HEK293 (cell line): ENCODE measurements around the gene SLC2A3.
"Not testable (repeated sequence)": the region's sequence is repeated elsewhere in the genome, so short reads cannot be mapped to it uniquely, and the experiment has no call there.

Experiments
- CTCF ChIA-PET: fragments of 350-600 bp; formaldehyde crosslinking; extraction: SDS; loops from one replicate; lab custom pipeline; 2021; ENCODE audit warnings: antibody characterized with exemption; lab: Yijun Ruan, JAX
- POLR2A ChIA-PET: fragments of 300-600 bp; formaldehyde crosslinking; extraction: SDS; loops from one replicate; lab custom pipeline; 2020; ENCODE audit warnings: antibody characterized with exemption, inconsistent platforms; lab: Yijun Ruan, JAX
- H3K27ac ChIP-seq: fragments of 200-500 bp; sonication (Bioruptor generic); 2 replicates; pipeline ENCODE4 v1.5.1; 2014; ENCODE audit warnings: low read depth, low read length, control low read depth, inconsistent platforms; ENCODE audit errors: extremely low read depth
- H3K36me3 ChIP-seq, 2 experiments: fragments of 200-500 bp in 1 of 2; sonication (Bioruptor generic) in 1 of 2; 1 replicate in 1 of 2; 2 replicates in 1 of 2; pipeline ENCODE4 v1.5.1; 2014 to 2017; ENCODE audit warnings: inconsistent platforms in 2 of 2, low read length in 2 of 2; ENCODE audit not compliant: control insufficient read depth in 2 of 2, insufficient read depth in 1 of 2
- H3K4me1 ChIP-seq: fragments of 200-500 bp; sonication (Bioruptor generic); 2 replicates; pipeline ENCODE4 v1.5.1; 2014; ENCODE audit warnings: mild to moderate bottlenecking, low read length, inconsistent platforms; ENCODE audit not compliant: control insufficient read depth, insufficient read depth
- H3K4me3 ChIP-seq: 2 replicates; pipeline ENCODE4 v1.5.1; 2011; ENCODE audit warnings: low read depth, mild to moderate bottlenecking, control low read depth, low read length, moderate library complexity
- H3K9me3 ChIP-seq: fragments of 200-500 bp; sonication (Bioruptor generic); 2 replicates; pipeline ENCODE4 v1.5.1; 2014; ENCODE audit warnings: low read depth, low read length, inconsistent platforms; ENCODE audit not compliant: control insufficient read depth, insufficient read depth
- GLI4 ChIP-seq: fragments of 450-650 bp; formaldehyde crosslinking; IDR thresholded peaks from 2 replicates; pipeline ENCODE4 v1.5.1; 2016; ENCODE audit warnings: missing biosample characterization, missing genetic modification characterization
- GLIS2 ChIP-seq: fragments of 450-650 bp; formaldehyde crosslinking; IDR thresholded peaks from 2 replicates; pipeline ENCODE4 v1.5.1; 2016; ENCODE audit warnings: missing biosample characterization, missing genetic modification characterization
- KLF1 ChIP-seq: fragments of 450-650 bp; formaldehyde crosslinking; IDR thresholded peaks from 2 replicates; pipeline ENCODE4 v1.5.1; 2016; ENCODE audit warnings: missing biosample characterization, missing genetic modification characterization
- PATZ1 ChIP-seq: fragments of 450-650 bp; formaldehyde crosslinking; IDR thresholded peaks from 2 replicates; pipeline ENCODE4 v1.5.1; 2016; ENCODE audit warnings: missing biosample characterization, missing genetic modification characterization
- SP7 ChIP-seq: fragments of 450-650 bp; formaldehyde crosslinking; IDR thresholded peaks from 2 replicates; pipeline ENCODE4 v1.5.1; 2016; ENCODE audit warnings: missing biosample characterization, missing genetic modification characterization
- ZBTB17 ChIP-seq: fragments of 450-650 bp; formaldehyde crosslinking; IDR thresholded peaks from 2 replicates; pipeline ENCODE4 v1.5.1; 2016; ENCODE audit warnings: missing biosample characterization, missing genetic modification characterization
- ZBTB20 ChIP-seq: fragments of 450-650 bp; formaldehyde crosslinking; IDR thresholded peaks from 2 replicates; pipeline ENCODE4 v1.5.1; 2016; ENCODE audit warnings: missing biosample characterization, missing genetic modification characterization
- ZBTB8A ChIP-seq: fragments of 450-650 bp; formaldehyde crosslinking; IDR thresholded peaks from 2 replicates; pipeline ENCODE4 v1.5.1; 2016; ENCODE audit warnings: missing biosample characterization, missing genetic modification characterization
- ZEB2 ChIP-seq: fragments of 450-650 bp; formaldehyde crosslinking; IDR thresholded peaks from 2 replicates; pipeline ENCODE4 v1.5.1; 2016; ENCODE audit warnings: missing biosample characterization, missing genetic modification characterization
- ZNF133 ChIP-seq: fragments of 450-650 bp; formaldehyde crosslinking; IDR thresholded peaks from 2 replicates; pipeline ENCODE4 v1.5.1; 2016; ENCODE audit warnings: missing biosample characterization, missing genetic modification characterization
- ZNF19 ChIP-seq: fragments of 450-650 bp; formaldehyde crosslinking; IDR thresholded peaks from 2 replicates; pipeline ENCODE4; 2016; ENCODE audit warnings: missing biosample characterization, missing genetic modification characterization, low read depth
- ZNF26 ChIP-seq: fragments of 450-650 bp; formaldehyde crosslinking; IDR thresholded peaks from 2 replicates; pipeline ENCODE4 v1.5.1; 2016; ENCODE audit warnings: missing biosample characterization, missing genetic modification characterization
- ZNF354C ChIP-seq: fragments of 450-650 bp; formaldehyde crosslinking; IDR thresholded peaks from 2 replicates; pipeline ENCODE4 v1.5.1; 2016; ENCODE audit warnings: missing biosample characterization, missing genetic modification characterization, low read depth, borderline replicate concordance
- ZNF48 ChIP-seq: fragments of 450-650 bp; formaldehyde crosslinking; IDR thresholded peaks from 2 replicates; pipeline ENCODE4 v1.5.1; 2016; ENCODE audit warnings: missing biosample characterization, missing genetic modification characterization
- ZNF501 ChIP-seq: fragments of 450-650 bp; formaldehyde crosslinking; IDR thresholded peaks from 2 replicates; pipeline ENCODE4 v1.5.1; 2016; ENCODE audit warnings: missing biosample characterization, missing genetic modification characterization
- ZNF645 ChIP-seq: fragments of 450-650 bp; formaldehyde crosslinking; IDR thresholded peaks from 2 replicates; pipeline ENCODE4; 2016; ENCODE audit warnings: missing biosample characterization, missing genetic modification characterization
- ZNF677 ChIP-seq: fragments of 450-650 bp; IDR thresholded peaks from 2 replicates; pipeline ENCODE4 v1.5.0; 2018; ENCODE audit warnings: missing biosample characterization, mild to moderate bottlenecking, missing genetic modification characterization, moderate library complexity
- ZNF692 ChIP-seq: fragments of 450-650 bp; formaldehyde crosslinking; IDR thresholded peaks from 2 replicates; pipeline ENCODE4 v1.5.1; 2016; ENCODE audit warnings: missing biosample characterization, missing genetic modification characterization
- ZSCAN5A ChIP-seq: fragments of 450-650 bp; formaldehyde crosslinking; IDR thresholded peaks from 2 replicates; pipeline ENCODE4 v1.5.1; 2016; ENCODE audit warnings: missing biosample characterization, missing genetic modification characterization

SLC2A3 gene

GRCh38 chr12:7981446-7981845 is 45.5 kb upstream of the SLC2A3 start:
- no peaks in the 10 kb centered on the region for H3K36me3 ChIP-seq
- no peak for TF ChIP-seq PATZ1 (tag by site-specific recombination)
- no peak for TF ChIP-seq ZEB2 (tag by site-specific recombination)
- no peak for TF ChIP-seq ZNF26 (tag by site-specific recombination)
- TF ChIP-seq SP7 = no peak
- TF ChIP-seq ZBTB8A (tag by site-specific recombination) = no peak
- no peak for TF ChIP-seq ZNF677
- no peak for TF ChIP-seq ZSCAN5A
- TF ChIP-seq ZNF48 (tag by site-specific recombination) = no peak
- no peak for TF ChIP-seq ZNF19
- TF ChIP-seq KLF1 = no peak
- TF ChIP-seq ZNF692 (tag by site-specific recombination) = no peak
- no peak for TF ChIP-seq ZBTB20
- TF ChIP-seq GLIS2 (tag by site-specific recombination) = no peak
- TF ChIP-seq ZNF133 (tag by site-specific recombination) = no peak
- TF ChIP-seq, all 188 proteins: peak for 0
- Histone ChIP-seq H3K4me3 (no peak overlapping the region), H3K27ac (no peak overlapping the region), H3K4me1 (no peaks in the 10 kb centered on the region), H3K9me3 (no peaks in the 10 kb centered on the region)
- ChIA-PET CTCF (interaction anchor here (0.6 to 1.0 kb wide), 2 partner anchors 13 to 20 kb away, joined by 3 read pairs; no protein-coding TSS in a partner anchor), POLR2A (interaction anchor here (1.8 kb wide), 1 partner anchor 45 kb away, joined by 7 read pairs; the partner anchor contains the start of gene SLC2A3)

GRCh38 chr12:7977351-7978124 is 41.6 kb upstream of the SLC2A3 start:
- ChIA-PET CTCF (interaction anchor here (0.7 to 1.9 kb wide), 3 partner anchors 9 to 1865 kb away, joined by 3 to 8 read pairs (median 3); no protein-coding TSS in a partner anchor), POLR2A (interaction anchor here (1.5 kb wide), 1 partner anchor 42 kb away, joined by 4 read pairs; the partner anchor contains the start of gene SLC2A3)
- not testable (repeated sequence) for H3K27ac ChIP-seq, H3K4me1 ChIP-seq, H3K4me3 ChIP-seq, H3K36me3 ChIP-seq, H3K9me3 ChIP-seq

GRCh38 chr12:7973457-7973825 is 37.5 kb upstream of the SLC2A3 start:
- ChIA-PET CTCF (interaction anchor here (0.9 to 1.6 kb wide), 3 partner anchors 14 to 40 kb away, joined by 3 to 5 read pairs (median 5); no protein-coding TSS in a partner anchor), POLR2A (interaction anchor here (0.7 kb wide), 1 partner anchor 53 kb away, joined by 5 read pairs; no protein-coding TSS in a partner anchor)
- Histone ChIP-seq H3K4me1 (no peaks in the 10 kb centered on the region), H3K27ac (no peak overlapping the region), H3K4me3 (no peak overlapping the region), H3K36me3 (no peaks in the 10 kb centered on the region), H3K9me3 (no peaks in the 10 kb centered on the region)
- TF ChIP-seq ZNF645 (tag by site-specific recombination) (no peak), GLI4 (tag by site-specific recombination) (no peak), ZNF501 (tag by site-specific recombination) (no peak), ZNF354C (no peak), ZBTB17 (tag by site-specific recombination) (no peak)
